IMR-90 (cell line): Measurements from ENCODE around the gene PUDP. TPM values are rescaled to one million over a fixed set of nuclear protein-coding genes. Genes with fewer than 3 reads are reported as not detected.

ENCODE experiments used
- ATAC-seq: fragments of 200-7000 bp; cut with Tn5 transposase; 2 replicates; pipeline ENCODE4 v1.9.1; 2020; ENCODE audit warnings: low read depth, mild to moderate bottlenecking, moderate library complexity
- BruUV-seq: library from RNA; stranded (reverse); fragments of 400-500 nt; replicated peaks from 2 replicates; lab custom pipeline; 2021; lab: Mats Ljungman, UMichigan
- CTCF ChIA-PET: fragments of 300-600 bp; formaldehyde crosslinking; extraction: SDS; loops from one replicate; lab custom pipeline; 2021; ENCODE audit warnings: antibody characterized with exemption; lab: Yijun Ruan, JAX
- POLR2A ChIA-PET: fragments of 300-600 bp; sonication (Branson Sonifier 250); formaldehyde crosslinking; loops from one replicate; lab custom pipeline; 2022; ENCODE audit warnings: antibody characterized with exemption; ENCODE audit not compliant: unreplicated experiment; lab: Charles Lee
- DNase-seq: peaks from one replicate; pipeline ENCODE4 v3.0.0; 2013
- H2AFZ ChIP-seq: replicated peaks from 2 replicates; pipeline ENCODE3; 2013; ENCODE audit warnings: low read length, mild to moderate bottlenecking; ENCODE audit not compliant: poor library complexity
- H2AK5ac ChIP-seq: 2 replicates; pipeline ENCODE4 v1.6.1; 2013; ENCODE audit warnings: low read depth, low read length, inconsistent platforms
- H2AK9ac ChIP-seq: replicated peaks from 2 replicates; pipeline ENCODE3; 2013; ENCODE audit warnings: mild to moderate bottlenecking, low read depth, low read length, moderate library complexity; ENCODE audit not compliant: poor library complexity
- H2BK120ac ChIP-seq: 2 replicates; pipeline ENCODE4 v1.6.1; 2013; ENCODE audit warnings: low read depth, low read length, inconsistent platforms
- H2BK15ac ChIP-seq: 3 replicates; pipeline ENCODE4 v1.6.1; 2013; ENCODE audit warnings: low read depth, low read length, inconsistent platforms
- H2BK20ac ChIP-seq: 2 replicates; pipeline ENCODE4 v1.6.1; 2013; ENCODE audit warnings: low read depth, mild to moderate bottlenecking, inconsistent platforms, low read length, moderate library complexity
- H2BK5ac ChIP-seq: 2 replicates; pipeline ENCODE4 v1.6.1; 2013; ENCODE audit warnings: mild to moderate bottlenecking, low read depth, low read length, inconsistent platforms; ENCODE audit not compliant: poor library complexity, severe bottlenecking
- H3K14ac ChIP-seq: replicated peaks from 2 replicates; pipeline ENCODE4 v1.6.1; 2013; ENCODE audit warnings: low read depth, low read length, inconsistent platforms
- H3K18ac ChIP-seq: 2 replicates; pipeline ENCODE4 v1.6.1; 2013; ENCODE audit warnings: low read depth, low read length, control low read depth
- H3K23ac ChIP-seq: 2 replicates; pipeline ENCODE4 v1.6.1; 2013; ENCODE audit warnings: low read depth, low read length, inconsistent platforms
- H3K27ac ChIP-seq: 2 replicates; pipeline ENCODE4 v1.5.1; 2013; ENCODE audit warnings: mild to moderate bottlenecking, control low read depth, low read length; ENCODE audit not compliant: insufficient read depth
- H3K27me3 ChIP-seq: 2 replicates; pipeline ENCODE4 v1.6.1; 2013; ENCODE audit warnings: low read length; ENCODE audit not compliant: control insufficient read depth, insufficient read depth
- H3K36me3 ChIP-seq: 2 replicates; pipeline ENCODE4 v1.6.1; 2013; ENCODE audit warnings: low read length, mixed read lengths; ENCODE audit not compliant: control insufficient read depth, insufficient read depth
- H3K4ac ChIP-seq: 2 replicates; pipeline ENCODE4 v1.6.1; 2013; ENCODE audit warnings: low read depth, low read length, inconsistent platforms
- H3K4me1 ChIP-seq: 2 replicates; pipeline ENCODE4 v1.6.1; 2013; ENCODE audit warnings: low read length, mixed read lengths; ENCODE audit not compliant: control insufficient read depth, insufficient read depth
- H3K4me2 ChIP-seq: 2 replicates; pipeline ENCODE4 v1.6.1; 2013; ENCODE audit warnings: low read depth, mild to moderate bottlenecking, control low read depth, low read length, moderate library complexity
- H3K4me3 ChIP-seq: 2 replicates; pipeline ENCODE4 v1.5.1; 2013; ENCODE audit warnings: low read depth, mild to moderate bottlenecking, control low read depth, low read length, moderate library complexity; ENCODE audit not compliant: insufficient read depth
- H3K56ac ChIP-seq: 2 replicates; pipeline ENCODE4 v1.6.1; 2013; ENCODE audit warnings: low read length, inconsistent platforms; ENCODE audit not compliant: insufficient read depth; ENCODE audit errors: extremely low read depth
- H3K79me1 ChIP-seq, 2 experiments: 2 replicates each; pipeline ENCODE4 v1.6.1; 2013; ENCODE audit warnings: low read length in 2 of 2, inconsistent platforms in 1 of 2, low read depth in 1 of 2
- H3K9ac ChIP-seq: 2 replicates; pipeline ENCODE4 v1.6.1; 2013; ENCODE audit warnings: low read depth, low read length, control low read depth
- H3K9me1 ChIP-seq: 2 replicates; pipeline ENCODE4 v1.6.1; 2013; ENCODE audit warnings: low read length, inconsistent platforms; ENCODE audit not compliant: insufficient read depth
- H3K9me3 ChIP-seq: 2 replicates; pipeline ENCODE4 v1.6.1; 2013; ENCODE audit warnings: low read length; ENCODE audit not compliant: control insufficient read depth, insufficient read depth
- H4K20me1 ChIP-seq: 2 replicates; pipeline ENCODE4 v1.6.1; 2013; ENCODE audit warnings: low read length, inconsistent platforms; ENCODE audit not compliant: insufficient read depth
- H4K5ac ChIP-seq: 2 replicates; pipeline ENCODE4 v1.6.1; 2013; ENCODE audit warnings: mild to moderate bottlenecking, low read depth, low read length, control low read depth
- H4K8ac ChIP-seq, 2 experiments: 2 replicates each; pipeline ENCODE4 v1.6.1; 2013; ENCODE audit warnings: low read depth in 2 of 2, low read length in 2 of 2, control low read depth in 1 of 2, inconsistent platforms in 1 of 2
- H4K91ac ChIP-seq: 2 replicates; pipeline ENCODE4 v1.6.1; 2013; ENCODE audit warnings: low read depth, low read length, inconsistent platforms; ENCODE audit not compliant: insufficient read depth
- CTCF ChIP-seq: conservative IDR thresholded peaks from 2 replicates; pipeline ENCODE4 v1.5.1; 2012; ENCODE audit warnings: mild to moderate bottlenecking, low read depth, low read length, improper control_type of control experiment
- ELK1 ChIP-seq: fragments of 150-350 bp; IDR thresholded peaks from 2 replicates; pipeline ENCODE4 v1.6.1; 2016; ENCODE audit warnings: low read depth, mild to moderate bottlenecking, low read length, moderate library complexity, borderline replicate concordance
- FOS ChIP-seq: fragments of 150-350 bp; IDR thresholded peaks from 2 replicates; pipeline ENCODE4 v1.6.1; 2016; ENCODE audit warnings: low read depth, low read length
- MAZ ChIP-seq: IDR thresholded peaks from 2 replicates; pipeline ENCODE4 v1.6.1; 2012; ENCODE audit warnings: low read depth, mild to moderate bottlenecking, low read length, improper control_type of control experiment, moderate library complexity, borderline replicate concordance
- MXI1 ChIP-seq: IDR thresholded peaks from 2 replicates; pipeline ENCODE4 v1.6.1; 2012; ENCODE audit warnings: low read depth, mild to moderate bottlenecking, low read length, moderate library complexity, borderline replicate concordance
- NFE2L2 ChIP-seq: fragments of 150-350 bp; IDR thresholded peaks from 2 replicates; pipeline ENCODE4 v1.6.1; 2016; ENCODE audit warnings: low read depth, mild to moderate bottlenecking, low read length
- POLR2A ChIP-seq: IDR thresholded peaks from 2 replicates; pipeline ENCODE4 v1.6.1; 2012; ENCODE audit warnings: mild to moderate bottlenecking, low read depth, low read length
- RAD21 ChIP-seq: IDR thresholded peaks from 2 replicates; pipeline ENCODE4 v1.6.1; 2012; ENCODE audit warnings: low read length, improper control_type of control experiment
- RCOR1 ChIP-seq: IDR thresholded peaks from 2 replicates; pipeline ENCODE4 v1.6.1; 2012; ENCODE audit warnings: mild to moderate bottlenecking, low read length, improper control_type of control experiment; ENCODE audit not compliant: insufficient replicate concordance
- RFX5 ChIP-seq: IDR thresholded peaks from 2 replicates; pipeline ENCODE4 v1.8.0; 2012; ENCODE audit warnings: low read depth, mild to moderate bottlenecking, low read length, moderate library complexity
- SMC3 ChIP-seq: fragments of 150-350 bp; IDR thresholded peaks from 2 replicates; pipeline ENCODE4 v1.6.1; 2016; ENCODE audit warnings: low read depth, mild to moderate bottlenecking, antibody characterized with exemption, low read length, moderate library complexity
- USF2 ChIP-seq: fragments of 150-350 bp; IDR thresholded peaks from 2 replicates; pipeline ENCODE4 v1.6.1; 2017; ENCODE audit warnings: mild to moderate bottlenecking, antibody characterized with exemption, low read length, low read depth
- WGBS, 2 experiments: methylation state at CpG; one replicate each; pipeline versions ENCODE4 v1.1.5 to v1.1.7; 2013; ENCODE audit warnings: missing lambda C conversion rate in 2 of 2; ENCODE audit not compliant: insufficient read length in 1 of 2; ENCODE audit errors: extremely low coverage in 2 of 2; 5-methylcytosine and 5-hydroxymethylcytosine counted together
- dilution Hi-C: fragments of 300-500 bp; cut with HindIII; formaldehyde crosslinking; loops from one replicate; pipeline ENCODE4 v1.14.3; 2018; ENCODE audit warnings: low sequenced_read_pairs; ENCODE audit not compliant: unreplicated experiment
- in situ Hi-C: fragments of 300-500 bp; cut with MboI; formaldehyde crosslinking; loops from 3 replicates; pipeline ENCODE4 v1.14.3; 2019; ENCODE audit warnings: low sequenced_read_pairs, inconsistent platforms, mixed read lengths
- intact Hi-C: fragments of 100-400 bp; cut with micrococcal nuclease; formaldehyde crosslinking; loops from 2 replicates; pipeline ENCODE4 v1.10.0; 2022
- polyA plus RNA-seq, 3 experiments: library from polyadenylated mRNA; depleted of rRNA; stranded (reverse); fragments of >200 nt; gene quantifications; 2 replicates each; pipeline ENCODE4 v1.2.3, GENCODE V29; 2012; ENCODE audit warnings: low replicate concordance in 1 of 3
- total RNA-seq: library from RNA; depleted of rRNA; stranded (reverse); fragments of >200 nt; gene quantifications from 2 replicates; pipeline ENCODE4 v1.2.3, GENCODE V29; 2012

The PUDP gene
- total and polyA plus RNA-seq, 2 of the 4 experiments (the other 2 are of a cell fraction): 22.2 to 28.6 TPM

- H3K9me3 ChIP-seq: no peaks in the 10 kb centered on the region
- no peak overlapping the region for H2BK20ac ChIP-seq
- H3K23ac ChIP-seq: no peak overlapping the region
- no peak overlapping the region for H2AK9ac ChIP-seq
- no peaks in the 10 kb centered on the region for H3K9me1 ChIP-seq
- H3K4me2 ChIP-seq: no peak overlapping the region
- H4K8ac ChIP-seq: no peak overlapping the region
- WGBS, 2 experiments: 83% methylated on average over 3 of the region's 8 CpGs; no CpG with 5 or more reads in 1 of the 2 experiments
- intact Hi-C loops (no loop called here), dilution Hi-C loops (no loop called here), in situ Hi-C loops (no loop called here)
- BruUV-seq: no TSS peak
- no peaks in the 10 kb centered on the region for H3K36me3 ChIP-seq
- no peaks in the 10 kb centered on the region for H4K20me1 ChIP-seq
- CTCF ChIA-PET: no interaction called here
- ATAC-seq (no peak), DNase-seq (no peak)
- H2AK5ac ChIP-seq: no peak overlapping the region
- POLR2A ChIA-PET: no interaction called here
- no peak overlapping the region for H3K27ac ChIP-seq
- H3K4me1 ChIP-seq: no peaks in the 10 kb centered on the region
- H2BK120ac ChIP-seq: no peak overlapping the region
- H3K56ac ChIP-seq: no peak overlapping the region
- no peak overlapping the region for H2AFZ ChIP-seq
- H3K4me3 ChIP-seq: no peak overlapping the region
- H2BK15ac ChIP-seq: no peak overlapping the region
- H4K91ac ChIP-seq: no peak overlapping the region
- H2BK5ac ChIP-seq: no peak overlapping the region
- no peak overlapping the region for H3K18ac ChIP-seq
- no peaks in the 10 kb centered on the region for H3K79me1 ChIP-seq
- no peak overlapping the region for H3K4ac ChIP-seq
- TF ChIP-seq RAD21: no peak
- TF ChIP-seq RFX5: no peak
- no peak for TF ChIP-seq FOS
- no peak for TF ChIP-seq SMC3
- no peak for TF ChIP-seq CTCF
- TF ChIP-seq USF2: no peak
- TF ChIP-seq POLR2A: no peak
- TF ChIP-seq NFE2L2: no peak
- TF ChIP-seq MAZ: no peak
- no peak for TF ChIP-seq RCOR1
- TF ChIP-seq MXI1: no peak
- TF ChIP-seq ELK1: no peak
- H3K9ac ChIP-seq: no peak overlapping the region
- H4K5ac ChIP-seq: no peak overlapping the region
- no peaks in the 10 kb centered on the region for H3K27me3 ChIP-seq
- H3K14ac ChIP-seq: no peak overlapping the region
Measured at GRCh38 chrX:7027071-7027470, 120.9 kb downstream of the PUDP start.
